ENCODE results near the gene STK10. TPM values are rescaled to one million over a fixed set of nuclear protein-coding genes. Genes with fewer than 3 reads are reported as not detected.

The STK10 gene
- polyA plus RNA-seq, 1 donor (not counting 4 experiments of a cell fraction or from before 2014, with no cell fraction given): 19.8 TPM

DNA sequence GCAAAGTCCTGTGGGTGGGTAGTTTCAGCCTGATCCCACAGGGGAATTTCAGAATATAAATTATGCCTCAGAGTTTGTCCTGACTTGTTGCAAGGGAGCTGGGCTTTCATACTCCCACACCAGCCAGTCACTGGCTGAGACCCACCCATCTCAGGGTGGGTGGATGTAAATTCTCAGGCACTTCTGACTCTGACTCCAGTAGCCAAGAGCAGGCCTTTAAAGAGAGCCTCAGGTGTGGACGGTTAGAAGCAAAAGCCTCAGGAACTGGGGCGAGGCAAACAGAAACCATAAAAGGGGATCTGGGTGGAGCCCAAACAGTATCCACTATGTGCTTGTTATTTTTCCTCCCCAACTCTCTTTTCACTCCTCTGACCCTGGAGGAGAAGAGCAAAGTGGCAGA lies 153.0 kb downstream of the STK10 start:
- H3K9me3 ChIP-seq (ENCODE audit: control insufficient read depth, low read depth, low read length): peaks cover 1% of the 10 kb centered on the region
- H3K4me2 ChIP-seq (ENCODE audit: control insufficient read depth, extremely low read depth, insufficient read depth, low read depth, low read length): no peak overlapping the region
- no peaks in the 10 kb centered on the region for H3K79me2 ChIP-seq (ENCODE audit: control insufficient read depth, insufficient read depth, low read length)
- dilution Hi-C loops (cut with MboI; ENCODE audit: extremely low pct_ligation_motif_present, low sequenced_read_pairs): no loop called here
- H3K27ac ChIP-seq (ENCODE audit: control insufficient read depth, insufficient read depth, low read length): no peak overlapping the region
- no peak overlapping the region for H3K9ac ChIP-seq (ENCODE audit: control insufficient read depth, extremely low read depth, insufficient read depth, low read length)
- H3K27me3 ChIP-seq (ENCODE audit: control insufficient read depth, extremely low read depth, insufficient read depth, low read length): no peaks in the 10 kb centered on the region
- no peak for FAIRE-seq
- H3K36me3 ChIP-seq (ENCODE audit: control insufficient read depth in 2 of 2, extremely low read depth in 1 of 2, insufficient read depth in 2 of 2, low read length in 2 of 2): no peaks in the 10 kb centered on the region
- H3K4me1 ChIP-seq (ENCODE audit: control insufficient read depth, extremely low read depth, insufficient read depth, low read length): peaks cover 9% of the 10 kb centered on the region
- H2AFZ ChIP-seq (ENCODE audit: control insufficient read depth, low read length): peak overlapping the region; percentile 20
- H3K9me1 ChIP-seq (ENCODE audit: control insufficient read depth, extremely low read depth, insufficient read depth, low read length): no peaks in the 10 kb centered on the region
- H4K20me1 ChIP-seq (ENCODE audit: control insufficient read depth, extremely low read depth, insufficient read depth, low read length): no peaks in the 10 kb centered on the region
- H3K4me3 ChIP-seq (ENCODE audit: control insufficient read depth in 2 of 3, extremely low read depth in 1 of 3, insufficient read depth in 2 of 3, low read depth in 1 of 3, low read length in 3 of 3): no peak overlapping the region
- TF ChIP-seq, protein P1, sequence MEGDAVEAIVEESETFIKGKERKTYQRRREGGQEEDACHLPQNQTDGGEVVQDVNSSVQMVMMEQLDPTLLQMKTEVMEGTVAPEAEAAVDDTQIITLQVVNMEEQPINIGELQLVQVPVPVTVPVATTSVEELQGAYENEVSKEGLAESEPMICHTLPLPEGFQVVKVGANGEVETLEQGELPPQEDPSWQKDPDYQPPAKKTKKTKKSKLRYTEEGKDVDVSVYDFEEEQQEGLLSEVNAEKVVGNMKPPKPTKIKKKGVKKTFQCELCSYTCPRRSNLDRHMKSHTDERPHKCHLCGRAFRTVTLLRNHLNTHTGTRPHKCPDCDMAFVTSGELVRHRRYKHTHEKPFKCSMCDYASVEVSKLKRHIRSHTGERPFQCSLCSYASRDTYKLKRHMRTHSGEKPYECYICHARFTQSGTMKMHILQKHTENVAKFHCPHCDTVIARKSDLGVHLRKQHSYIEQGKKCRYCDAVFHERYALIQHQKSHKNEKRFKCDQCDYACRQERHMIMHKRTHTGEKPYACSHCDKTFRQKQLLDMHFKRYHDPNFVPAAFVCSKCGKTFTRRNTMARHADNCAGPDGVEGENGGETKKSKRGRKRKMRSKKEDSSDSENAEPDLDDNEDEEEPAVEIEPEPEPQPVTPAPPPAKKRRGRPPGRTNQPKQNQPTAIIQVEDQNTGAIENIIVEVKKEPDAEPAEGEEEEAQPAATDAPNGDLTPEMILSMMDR (optimal IDR thresholded peaks at IDR 0.05 in 1 of 3, IDR thresholded peaks at IDR 0.05 in 1 of 3, conservative IDR thresholded peaks at IDR 0.05 in 1 of 3; ENCODE audit: extremely low read depth in 1 of 3, insufficient read depth in 2 of 3, low read length in 3 of 3): no peak
- no peak for TF ChIP-seq EZH2 (IDR thresholded peaks at IDR 0.05; ENCODE audit: low read length)
- no peak for DNase-seq (ENCODE audit: low read depth, low spot score)

DNA sequence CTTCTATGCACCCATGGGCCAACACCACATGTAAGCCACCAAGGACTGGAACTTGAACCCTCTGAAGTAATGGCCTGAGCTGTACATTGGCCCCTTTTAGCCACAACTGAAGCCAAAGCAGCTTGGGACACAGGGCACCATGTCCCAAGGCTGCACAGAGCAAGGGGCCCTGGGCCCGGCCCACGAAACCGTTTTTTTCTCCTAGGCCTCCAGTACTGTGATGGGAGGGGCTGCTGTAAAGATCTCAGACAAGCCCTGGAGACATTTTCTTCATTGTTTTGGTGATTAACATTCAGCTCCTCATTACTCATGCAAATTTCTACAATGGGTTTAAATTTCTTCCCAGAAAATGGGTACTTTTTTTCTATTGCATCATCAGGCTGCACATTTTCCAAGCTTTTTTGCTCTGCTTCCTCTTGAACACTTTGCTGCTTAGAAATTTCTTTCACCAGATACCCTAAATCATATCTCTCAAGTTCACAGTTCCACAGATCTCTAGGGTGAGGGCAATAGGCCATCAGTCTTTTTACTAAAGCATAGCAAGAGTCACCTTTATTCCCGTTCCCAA lies 156.0 kb downstream of the STK10 start:
- no peak for FAIRE-seq
- Histone ChIP-seq H3K27me3 (ENCODE audit: control insufficient read depth, extremely low read depth, insufficient read depth, low read length) (no peaks in the 10 kb centered on the region), H3K4me2 (ENCODE audit: control insufficient read depth, extremely low read depth, insufficient read depth, low read depth, low read length) (no peak overlapping the region), H2AFZ (ENCODE audit: control insufficient read depth, low read length) (no peak overlapping the region), H3K79me2 (ENCODE audit: control insufficient read depth, insufficient read depth, low read length) (no peaks in the 10 kb centered on the region), H3K9me3 (ENCODE audit: control insufficient read depth, low read depth, low read length) (peaks cover 1% of the 10 kb centered on the region), H3K4me1 (ENCODE audit: control insufficient read depth, extremely low read depth, insufficient read depth, low read length) (peaks cover 9% of the 10 kb centered on the region), H3K9me1 (ENCODE audit: control insufficient read depth, extremely low read depth, insufficient read depth, low read length) (no peaks in the 10 kb centered on the region), H3K36me3 (ENCODE audit: control insufficient read depth in 2 of 2, extremely low read depth in 1 of 2, insufficient read depth in 2 of 2, low read length in 2 of 2) (no peaks in the 10 kb centered on the region), H4K20me1 (ENCODE audit: control insufficient read depth, extremely low read depth, insufficient read depth, low read length) (no peaks in the 10 kb centered on the region), H3K27ac (ENCODE audit: control insufficient read depth, insufficient read depth, low read length) (no peak overlapping the region), H3K9ac (ENCODE audit: control insufficient read depth, extremely low read depth, insufficient read depth, low read length) (no peak overlapping the region), H3K4me3 (ENCODE audit: control insufficient read depth in 2 of 3, extremely low read depth in 1 of 3, insufficient read depth in 2 of 3, low read depth in 1 of 3, low read length in 3 of 3) (no peak overlapping the region)
- dilution Hi-C loops (cut with MboI; ENCODE audit: extremely low pct_ligation_motif_present, low sequenced_read_pairs): no loop called here
- TF ChIP-seq, protein P1 (optimal IDR thresholded peaks at IDR 0.05 in 1 of 3, IDR thresholded peaks at IDR 0.05 in 1 of 3, conservative IDR thresholded peaks at IDR 0.05 in 1 of 3; ENCODE audit: extremely low read depth in 1 of 3, insufficient read depth in 2 of 3, low read length in 3 of 3): no peak
- DNase-seq (ENCODE audit: low read depth, low spot score): no peak
